ENCODE data around the gene RAPGEF6. TPM values are rescaled to one million over a fixed set of nuclear protein-coding genes. Genes with fewer than 3 reads are reported as not detected.
"Not testable (repeated sequence)": the region's sequence is repeated elsewhere in the genome, so short reads cannot be mapped to it uniquely, and the experiment has no call there.

The RAPGEF6 gene
- total and polyA plus RNA-seq, 8 donors = 1.4 to 43.9 (median 18.1) TPM

GRCh38 chr5:131682175-131682574 lies 47.1 kb upstream of the RAPGEF6 start:
- intact Hi-C loops (cut with DNase I; ENCODE audit: low total_unique reads) = no loop called here
- no peaks in the 10 kb centered on the region for H3K27me3 ChIP-seq
- TF ChIP-seq POLR2AphosphoS5 (IDR thresholded peaks at IDR 0.05) (no peak), POLR2A (IDR thresholded peaks at IDR 0.05) (no peak), EP300 (IDR thresholded peaks at IDR 0.05) (no peak), CTCF (IDR thresholded peaks at IDR 0.05) (no peak)
- 95 to 98% (median 96%) methylated on average over 5 of the region's 5 CpGs for WGBS, 5 donors
- no peak for DNase-seq
- H3K4me3 ChIP-seq = no peak overlapping the region
- peaks cover 0 to 15% (median 4%) of the 10 kb centered on the region in 4 donors for H3K4me1 ChIP-seq
- peaks cover 6 to 38% (median 35%) of the 10 kb centered on the region in 4 donors for H3K36me3 ChIP-seq
- H3K27ac ChIP-seq = no peak overlapping the region
- no peaks in the 10 kb centered on the region for H3K9me3 ChIP-seq

- no peak overlapping the region for H3K4me3 ChIP-seq
- peaks cover 17 to 56% (median 49%) of the 10 kb centered on the region in 4 donors for H3K36me3 ChIP-seq
- intact Hi-C loops (cut with DNase I; ENCODE audit: low total_unique reads) = no loop called here
- no peak for TF ChIP-seq EP300 (IDR thresholded peaks at IDR 0.05)
- no peak for TF ChIP-seq POLR2AphosphoS5 (IDR thresholded peaks at IDR 0.05)
- TF ChIP-seq CTCF (IDR thresholded peaks at IDR 0.05) = no peak
- TF ChIP-seq POLR2A (IDR thresholded peaks at IDR 0.05) = no peak
- no peak for DNase-seq
- H3K27me3 ChIP-seq = no peaks in the 10 kb centered on the region
- H3K4me1 ChIP-seq = peaks cover 0 to 11% (median 2%) of the 10 kb centered on the region in 4 donors
- no peak overlapping the region for H3K27ac ChIP-seq
- no peaks in the 10 kb centered on the region for H3K9me3 ChIP-seq
- WGBS, 5 donors = 48 to 79% (median 67%) methylated on average over 1 of the region's 1 CpG
Observed at GRCh38 chr5:131679911-131680310, 44.9 kb upstream of the RAPGEF6 start.

GRCh38 chr5:131678273-131678672 lies 43.2 kb upstream of the RAPGEF6 start:
- WGBS, 5 donors = 95 to 98% (median 97%) methylated on average over 7 to 10 of the region's 10 CpGs

GRCh38 chr5:131677115-131677514 lies 42.1 kb upstream of the RAPGEF6 start:
- intact Hi-C loops (cut with DNase I; ENCODE audit: low total_unique reads) = no loop called here
- Histone ChIP-seq H3K4me3 (no peak overlapping the region), H3K27ac (no peak overlapping the region), H3K4me1 (peaks cover 9 to 24% (median 17%) of the 10 kb centered on the region in 4 donors), H3K9me3 (no peaks in the 10 kb centered on the region), H3K27me3 (no peaks in the 10 kb centered on the region), H3K36me3 (peaks cover 17 to 73% (median 58%) of the 10 kb centered on the region in 4 donors)
- DNase-seq = no peak
- no peak for TF ChIP-seq EP300 (IDR thresholded peaks at IDR 0.05)
- no peak for TF ChIP-seq CTCF (IDR thresholded peaks at IDR 0.05)
- no peak for TF ChIP-seq POLR2A (IDR thresholded peaks at IDR 0.05)
- TF ChIP-seq POLR2AphosphoS5 (IDR thresholded peaks at IDR 0.05) = no peak
- 81 to 89% (median 84%) methylated on average over 3 of the region's 3 CpGs for WGBS, 5 donors

More at GRCh38 chr5:131678273-131678672, 43.2 kb upstream of the RAPGEF6 start:
- H3K27me3 ChIP-seq; intact Hi-C loops (cut with DNase I; ENCODE audit: low total_unique reads); H3K27ac ChIP-seq; H3K9me3 ChIP-seq; DNase-seq; H3K4me3 ChIP-seq: not testable (repeated sequence)
- peaks cover 17 to 72% (median 58%) of the 10 kb centered on the region in 4 donors for H3K36me3 ChIP-seq
- H3K4me1 ChIP-seq = peaks cover 0 to 12% (median 8%) of the 10 kb centered on the region in 4 donors

GRCh38 chr5:131672776-131673175 lies 37.7 kb upstream of the RAPGEF6 start:
- intact Hi-C loops (cut with DNase I; ENCODE audit: low total_unique reads) = no loop called here
- Histone ChIP-seq H3K4me1 (peaks cover 9 to 39% (median 28%) of the 10 kb centered on the region in 4 donors), H3K27me3 (no peaks in the 10 kb centered on the region), H3K36me3 (peaks cover 17 to 90% (median 70%) of the 10 kb centered on the region in 4 donors), H3K27ac (peak overlapping the region in 4 of 5 donors; percentile 8 to 76 (median 72)), H3K4me3 (no peak overlapping the region), H3K9me3 (no peaks in the 10 kb centered on the region)
- TF ChIP-seq POLR2AphosphoS5 (IDR thresholded peaks at IDR 0.05) = no peak
- no peak for TF ChIP-seq CTCF (IDR thresholded peaks at IDR 0.05)
- TF ChIP-seq POLR2A (IDR thresholded peaks at IDR 0.05) = no peak
- no peak for TF ChIP-seq EP300 (IDR thresholded peaks at IDR 0.05)
- DNase-seq = peak in 1 of 2 donors; percentile 23
- WGBS, 5 donors = 52 to 75% (median 68%) methylated on average over 6 of the region's 6 CpGs
